HuH-7 (cell line): ENCODE data around the gene PDILT.
A peak's percentile ranks its signal among the peaks of the same experiment; 100 is the strongest.

ENCODE experiments used
- DNase-seq: peaks from one replicate; pipeline ENCODE4 v3.0.0; 2011; ENCODE audit warnings: low spot score

PDILT gene

GRCh38 chr16:20402651-20403050, 1.9 kb downstream of the PDILT start:
- DNase-seq, result no peak

DNA sequence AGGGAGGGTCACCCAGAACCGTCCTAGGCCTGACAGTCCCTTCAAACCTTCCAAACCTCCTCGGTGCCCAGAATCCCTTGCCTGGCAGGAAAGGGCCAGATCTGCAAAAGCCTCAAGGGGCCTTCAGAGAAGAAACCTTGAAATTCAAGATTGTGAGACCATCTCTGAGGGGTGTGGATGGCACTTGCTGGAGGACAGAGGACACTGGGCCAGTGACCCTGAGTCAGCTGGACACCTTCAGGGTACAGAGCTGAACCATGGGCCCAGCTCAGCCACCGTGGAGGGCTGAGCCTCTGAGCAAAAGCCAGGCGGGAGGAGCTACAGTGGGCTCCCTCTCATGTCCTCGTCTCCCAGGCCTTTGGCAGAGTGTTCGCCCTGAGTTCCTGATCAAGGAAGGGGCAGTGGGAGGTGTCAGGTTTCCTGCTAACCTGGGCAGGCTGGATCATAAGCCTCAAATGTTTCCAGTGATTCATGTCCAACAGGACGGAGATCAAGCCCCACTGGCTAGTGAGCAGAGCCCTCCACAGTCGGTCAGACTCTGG, 3.0 kb downstream of the PDILT start:
- no peak for DNase-seq

- DNase-seq, result no peak
These were observed 3.5 kb downstream of the PDILT start for GRCh38 chr16:20401066-20401465.

DNA sequence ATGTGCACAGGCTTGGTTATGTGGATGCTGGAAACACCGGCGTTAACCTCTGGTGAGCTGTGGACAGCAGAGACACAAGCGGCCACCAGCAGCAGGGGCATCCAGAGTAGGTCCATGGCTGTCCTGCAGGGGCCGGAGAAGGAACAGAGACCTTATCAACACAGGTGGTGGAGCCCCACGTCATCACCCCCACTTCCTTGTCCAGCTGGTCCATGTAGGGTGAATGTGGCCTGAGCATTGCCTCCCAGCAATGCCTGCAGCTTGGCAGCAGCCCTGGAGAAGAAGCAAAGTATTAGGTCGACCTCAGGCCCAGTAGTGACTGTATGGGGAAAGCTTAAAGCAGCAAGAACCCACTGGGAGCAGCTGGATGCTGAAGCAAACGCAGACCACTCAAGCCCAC, 5.4 kb downstream of the PDILT start:
- DNase-seq, result no peak

DNA sequence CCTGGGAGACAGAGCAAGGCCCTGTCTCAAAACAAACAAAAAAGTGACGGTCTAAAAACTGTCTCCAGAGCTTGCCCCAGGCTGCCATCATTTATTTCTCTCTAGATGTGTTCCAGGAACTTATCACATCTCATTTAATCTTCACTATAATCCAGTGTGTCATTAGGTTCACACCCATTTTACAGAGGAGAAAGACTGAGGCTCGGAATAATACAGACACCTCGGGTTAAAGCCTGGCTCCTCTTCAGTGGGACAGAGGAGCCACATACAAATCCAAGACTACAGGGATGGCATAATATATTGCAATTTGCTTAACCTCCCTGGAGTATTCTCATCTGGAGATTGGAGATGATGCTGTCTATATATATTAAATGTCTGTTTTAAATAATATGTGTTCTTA, 5.9 kb downstream of the PDILT start:
- DNase-seq, result no peak

DNA sequence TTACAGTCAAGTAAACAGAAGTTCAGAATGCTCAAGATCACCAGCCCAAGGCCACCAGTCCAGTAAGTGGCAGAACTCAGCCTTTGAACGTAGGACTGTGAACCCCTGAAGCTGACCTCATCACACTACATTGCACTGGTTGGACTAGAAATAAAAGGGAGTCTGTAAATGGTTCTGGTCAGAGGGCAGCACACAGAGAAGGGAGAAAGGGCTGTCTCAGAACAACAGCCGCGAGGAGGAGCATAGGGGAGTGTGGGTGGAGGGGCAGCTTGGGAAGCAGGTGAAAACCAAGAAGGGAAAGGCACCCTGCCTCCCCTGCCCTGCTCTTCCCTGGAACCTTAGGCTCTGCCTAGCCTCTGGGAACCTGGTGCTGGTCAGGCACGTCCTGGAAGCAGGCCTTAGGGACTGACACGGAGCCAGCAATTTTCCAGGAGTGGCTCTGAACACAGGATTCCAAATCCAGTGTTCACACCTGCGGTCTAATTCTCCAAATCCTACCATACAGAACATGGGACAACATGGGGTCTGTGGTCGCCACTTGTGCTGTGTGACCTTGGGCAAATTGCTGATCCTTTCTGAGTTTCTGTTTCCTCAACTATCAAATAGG, 7.0 kb downstream of the PDILT start:
- no peak for DNase-seq

DNA sequence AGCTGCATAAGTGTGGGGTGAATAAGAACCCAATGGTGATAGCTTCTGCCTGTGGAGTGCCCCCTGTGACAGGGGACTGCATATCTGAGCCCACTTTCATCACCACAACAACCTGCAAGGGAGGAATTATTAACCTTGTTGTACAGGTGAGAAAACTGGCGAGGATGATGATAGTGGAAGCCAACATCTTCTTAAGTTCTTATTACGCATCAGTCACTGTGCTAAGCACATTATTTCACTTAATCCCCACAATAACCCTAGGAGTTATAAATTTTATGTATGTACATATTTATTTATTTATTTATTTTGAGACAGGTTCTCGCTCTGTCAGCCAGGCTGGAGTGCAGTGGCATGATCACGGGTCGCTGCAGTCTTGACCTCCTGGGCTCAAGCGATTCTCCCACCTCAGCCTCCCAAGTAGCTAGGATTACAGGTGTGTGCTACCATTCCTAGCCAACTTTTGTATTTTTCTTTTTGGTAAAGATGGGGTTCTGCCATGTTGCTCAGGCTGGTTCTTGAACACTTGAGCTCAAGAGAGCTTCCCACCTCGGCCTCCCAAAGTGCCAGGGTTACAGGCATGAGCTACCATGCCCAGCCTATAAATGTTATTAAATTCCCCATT, 7.6 kb downstream of the PDILT start:
- DNase-seq, result no peak

GRCh38 chr16:20395946-20396345, 8.6 kb downstream of the PDILT start:
- no peak for DNase-seq

DNA sequence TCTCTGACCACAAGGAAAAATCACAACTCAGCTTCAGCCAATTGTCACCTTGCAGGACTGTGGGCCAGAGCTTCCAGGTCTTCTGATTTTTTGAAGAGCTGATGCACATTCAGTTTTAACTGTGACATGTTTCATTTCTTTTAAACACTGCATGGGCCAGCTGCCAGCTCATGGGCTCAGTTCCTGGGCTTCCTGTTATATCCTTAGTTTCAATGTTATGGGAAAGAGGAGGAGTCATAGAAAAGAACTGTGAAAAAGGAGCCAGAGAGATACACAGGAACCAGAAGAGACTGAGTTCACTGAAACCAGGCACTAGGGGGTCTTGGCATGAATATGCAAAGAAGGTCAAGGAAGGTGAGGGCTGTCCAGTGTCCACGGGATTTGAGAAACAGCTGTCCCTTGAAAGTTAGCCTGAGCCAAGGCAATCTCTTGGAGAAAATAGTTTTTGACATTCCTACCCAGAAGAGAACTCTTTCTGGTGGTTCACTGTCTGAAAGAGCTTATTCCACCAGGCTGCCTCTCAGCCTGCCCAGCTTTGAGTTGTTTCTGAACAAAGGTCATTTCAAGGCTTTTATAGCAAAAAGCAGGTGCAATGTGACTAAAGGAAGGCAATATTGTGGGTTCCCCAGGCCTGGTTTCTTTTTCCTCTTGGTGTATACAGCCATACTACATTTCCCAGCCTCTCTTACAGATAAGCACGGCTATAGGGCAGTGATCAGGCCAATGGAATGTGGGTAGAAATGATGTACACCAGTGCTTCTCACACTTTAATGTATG, 10.5 kb downstream of the PDILT start:
- no peak for DNase-seq

- no peak for DNase-seq
These were observed 13.5 kb downstream of the PDILT start for GRCh38 chr16:20391045-20391444.

GRCh38 chr16:20388854-20389253, 15.7 kb downstream of the PDILT start:
- no peak for DNase-seq

DNA sequence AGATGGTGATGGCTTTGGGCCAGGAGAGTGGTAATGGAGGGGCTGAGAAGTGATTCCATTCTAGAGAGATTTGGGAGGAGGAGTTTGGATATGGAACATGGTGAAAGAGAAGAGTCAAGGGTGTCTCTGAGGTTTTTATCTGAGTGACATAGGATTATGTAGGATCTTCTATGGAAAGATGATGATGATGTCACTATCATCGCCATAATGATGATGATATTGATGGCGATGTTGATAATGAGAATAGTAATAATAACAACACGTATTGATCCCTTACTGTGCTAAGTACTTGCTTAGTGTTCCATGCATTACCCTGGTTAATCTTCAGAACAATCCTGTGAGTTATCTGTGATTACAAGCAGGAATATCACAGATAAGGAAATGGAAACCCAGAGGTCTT, 16.6 kb downstream of the PDILT start:
- DNase-seq, result no peak

DNA sequence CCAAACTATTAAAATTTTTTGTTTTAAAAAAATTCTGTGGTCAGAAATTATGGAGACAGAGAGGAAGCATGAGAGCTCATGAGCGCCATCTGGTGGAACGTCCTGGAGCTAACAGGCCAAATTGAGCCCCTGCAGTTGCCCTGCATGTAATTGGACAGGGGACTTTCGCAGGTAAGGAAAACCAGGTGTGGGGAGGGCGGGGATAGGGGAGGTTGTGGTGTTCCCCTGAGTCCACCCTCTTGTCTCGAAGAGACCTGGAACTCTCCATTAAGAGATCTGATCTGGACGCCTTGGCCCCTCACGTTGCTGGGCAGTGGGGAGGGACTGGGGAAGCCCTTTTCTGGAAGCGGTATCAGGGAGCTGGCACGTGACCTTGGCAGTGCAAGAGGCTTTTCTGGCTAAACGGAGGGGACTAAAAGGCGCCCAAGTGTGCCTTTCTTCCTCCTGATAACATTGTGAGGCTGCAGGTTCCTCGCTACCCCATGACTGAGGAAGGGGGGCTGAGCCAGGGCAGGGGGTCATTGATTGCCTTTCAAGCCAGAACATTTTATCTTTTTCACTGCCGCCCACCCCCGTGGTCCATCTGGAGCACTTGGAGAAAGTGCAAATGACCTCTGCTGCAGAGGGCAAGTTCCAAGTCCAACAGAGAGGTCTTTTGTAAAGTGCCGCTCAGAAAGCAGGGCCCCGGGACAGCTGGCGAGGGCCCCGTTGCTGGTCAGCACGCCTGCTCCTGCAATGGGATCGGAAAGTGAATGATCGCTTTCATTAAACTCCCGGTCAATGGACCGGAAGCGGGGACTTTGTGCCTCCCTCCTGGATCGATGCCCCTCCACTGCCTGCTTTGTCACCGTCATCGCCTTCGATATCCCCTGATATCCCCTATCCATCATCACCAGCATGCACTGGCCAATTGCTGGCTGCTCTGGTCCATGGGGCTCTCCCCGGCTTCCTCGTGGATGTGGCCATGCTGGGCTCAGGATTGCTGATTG, 18.4 kb downstream of the PDILT start:
- peak; percentile 57 for DNase-seq

DNA sequence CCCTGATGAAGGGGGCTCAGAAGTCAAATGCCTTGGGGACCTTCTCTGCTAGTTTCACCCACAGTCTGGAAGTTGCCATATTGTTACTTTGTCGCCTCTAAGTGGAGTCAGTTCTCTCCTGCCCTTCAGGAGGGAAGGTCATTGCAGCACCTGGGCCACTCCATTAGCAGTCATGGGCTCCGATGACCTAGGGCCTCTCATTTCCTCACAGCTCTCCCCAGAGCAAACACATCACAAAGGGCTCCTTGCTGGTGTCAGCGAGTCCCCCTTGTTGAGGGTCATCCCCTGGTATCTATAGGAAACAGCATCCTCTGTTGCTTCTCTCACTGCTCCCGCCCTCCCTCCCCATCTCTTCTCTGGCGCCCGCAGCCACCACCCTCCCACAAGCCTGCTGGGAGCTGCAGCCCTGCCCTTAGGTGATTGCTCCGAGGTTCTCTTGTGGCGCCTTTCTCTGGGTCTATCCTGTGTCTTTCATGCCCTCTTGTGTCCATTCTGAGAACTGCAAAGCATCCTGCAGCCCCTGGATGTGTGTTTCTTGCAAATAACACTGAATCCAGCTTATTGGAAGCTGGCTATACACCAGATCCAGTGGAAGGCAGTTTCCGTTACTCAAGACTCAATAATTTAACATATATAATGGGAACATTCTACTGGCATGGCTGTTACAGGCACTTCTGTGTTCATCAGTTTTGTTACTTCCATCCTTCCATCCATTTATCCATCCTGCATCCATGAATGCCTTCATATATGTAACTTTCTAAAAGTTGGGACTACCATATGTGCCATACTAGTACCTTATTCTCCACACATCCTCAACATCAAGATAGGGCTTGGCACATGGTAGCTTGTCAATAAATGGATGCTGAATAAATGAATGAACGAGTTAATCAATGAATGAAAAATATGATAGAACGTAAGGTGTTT, 21.2 kb downstream of the PDILT start:
- DNase-seq, result peak; percentile 79

DNA sequence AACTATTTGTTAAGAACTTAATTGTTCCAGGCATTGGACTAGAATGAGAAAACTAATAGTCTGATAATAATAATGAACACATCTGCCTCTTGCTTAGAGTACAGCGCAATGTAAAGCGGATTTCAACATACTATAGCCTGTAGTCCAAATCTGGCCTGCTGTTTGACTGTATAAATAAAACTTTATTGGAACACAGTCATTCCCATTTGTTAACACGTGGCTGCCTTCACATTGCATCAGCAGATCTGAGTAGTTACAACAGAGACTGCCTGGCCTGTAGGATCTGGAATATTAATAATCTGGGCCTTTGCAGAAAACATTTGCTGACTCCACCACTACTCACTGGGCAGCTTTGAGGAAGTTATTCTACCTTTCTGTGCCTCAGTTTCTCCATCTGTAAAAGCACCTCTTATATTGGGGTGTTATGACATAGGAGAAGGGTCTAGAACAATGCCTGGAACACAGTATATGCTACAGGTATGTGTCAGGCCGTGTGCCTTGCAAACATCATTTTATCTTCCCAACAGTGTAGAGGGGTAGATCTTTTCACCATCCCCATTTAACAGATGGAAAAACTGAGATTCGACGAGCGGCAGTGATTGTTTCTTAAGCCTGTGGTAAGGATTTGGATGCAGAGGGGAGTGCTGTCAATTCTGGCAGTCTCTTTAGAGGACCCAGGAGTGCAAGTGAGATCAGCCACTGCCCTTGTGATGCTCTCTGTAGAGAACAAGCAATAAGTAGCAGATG, 22.2 kb downstream of the PDILT start:
- DNase-seq, result no peak

DNA sequence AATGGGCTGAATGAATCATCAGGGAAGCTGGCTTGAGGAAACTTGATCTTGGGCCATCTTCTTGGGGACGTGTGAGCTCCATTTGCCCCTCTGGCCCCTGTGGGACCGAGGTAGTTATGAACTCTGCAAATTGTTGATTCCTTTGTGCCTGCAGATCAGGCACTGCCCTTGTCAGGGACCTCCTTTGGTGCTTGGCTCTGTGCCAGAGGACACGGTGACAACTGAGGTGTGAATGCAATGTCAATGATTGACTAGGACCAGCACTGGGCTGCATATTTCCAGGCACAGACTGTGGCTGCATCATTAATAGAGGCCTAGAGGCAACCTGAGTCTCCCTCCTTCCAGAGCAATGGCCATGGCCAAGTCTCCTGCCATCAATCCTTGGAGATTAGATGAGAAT, 23.8 kb downstream of the PDILT start:
- DNase-seq, result no peak

DNA sequence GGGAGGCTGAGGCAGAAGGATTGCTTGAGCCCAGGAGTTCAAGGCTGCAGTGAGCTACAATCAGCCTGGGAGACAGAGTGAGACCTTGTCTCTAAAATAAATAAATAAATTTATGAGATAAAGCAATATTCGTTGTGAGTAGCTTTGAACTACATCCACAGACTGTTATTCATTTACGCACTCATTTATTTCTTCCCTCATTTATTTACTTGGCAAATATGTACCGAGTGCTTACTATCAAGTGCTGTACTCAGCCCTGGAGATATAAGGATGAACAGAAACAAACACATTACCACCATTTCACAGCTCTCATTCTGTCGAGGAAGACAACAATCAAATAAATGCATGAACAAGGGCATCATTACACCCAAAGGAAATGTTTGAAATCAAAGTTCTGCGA, 27.4 kb downstream of the PDILT start:
- DNase-seq, result no peak

- DNase-seq, result no peak
These were observed 31.8 kb downstream of the PDILT start for GRCh38 chr16:20372701-20373100.

GRCh38 chr16:20369452-20370054, 35.0 kb downstream of the PDILT start:
- DNase-seq, result no peak

DNA sequence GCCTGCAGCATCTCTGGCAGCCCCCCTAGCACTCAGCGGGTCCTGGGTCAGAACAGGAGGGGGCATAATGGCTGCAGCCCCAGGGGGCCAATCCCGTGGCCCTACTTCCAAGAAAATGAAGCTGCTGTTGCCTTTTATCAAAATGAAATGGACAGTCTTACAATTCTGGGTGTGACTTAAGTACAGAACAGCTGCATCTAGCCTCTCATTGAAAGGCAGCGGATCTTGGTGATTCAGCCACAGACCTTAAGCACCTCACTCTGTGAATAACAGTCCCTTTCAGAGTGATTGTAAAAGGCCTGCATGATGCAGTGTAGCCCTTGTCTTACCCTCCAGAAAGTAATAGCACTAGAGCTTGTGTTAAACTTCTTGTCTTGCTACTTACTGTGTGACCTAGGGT, 40.5 kb downstream of the PDILT start:
- no peak for DNase-seq
